ENCODE data around the gene UGT1A10.

GRCh38 chr2:233811087-233811486 lies 174.8 kb downstream of the UGT1A10 start:
- TF ChIP-seq CTCF (IDR thresholded peaks at IDR 0.05; ENCODE audit: insufficient read depth, low read length) (no peak), REST (IDR thresholded peaks at IDR 0.05; ENCODE audit: insufficient replicate concordance, low read depth) (no peak), POLR2AphosphoS5 (IDR thresholded peaks at IDR 0.05; ENCODE audit: low read depth) (no peak), GABPA (IDR thresholded peaks at IDR 0.05; ENCODE audit: low read depth) (no peak), SPI1 (IDR thresholded peaks at IDR 0.05; ENCODE audit: borderline replicate concordance, low read depth) (no peak)

Data from HL-60 (cell line).